Measurements from ENCODE around the gene PRKAG2. TPM values are rescaled to one million over a fixed set of nuclear protein-coding genes. Genes with fewer than 3 reads are reported as not detected.

Gene PRKAG2
- polyA plus RNA-seq, 5 donors, result 14.3 to 21.6 (median 17.3) TPM

GRCh38 chr7:151866761-151867655 is 9.9 kb downstream of the PRKAG2 start:
- DNase-seq, result no peak

GRCh38 chr7:151866028-151866427 is 10.9 kb downstream of the PRKAG2 start:
- DNase-seq, result no peak

- DNase-seq, result no peak
Measured at GRCh38 chr7:151865070-151865670, 11.7 kb downstream of the PRKAG2 start.

GRCh38 chr7:151864561-151864960 is 12.4 kb downstream of the PRKAG2 start:
- DNase-seq, result no peak

GRCh38 chr7:151864081-151864480 is 12.8 kb downstream of the PRKAG2 start:
- DNase-seq, result no peak

- no peak for DNase-seq
Measured at GRCh38 chr7:151863386-151864079, 13.4 kb downstream of the PRKAG2 start.

GRCh38 chr7:151862606-151863381 is 14.1 kb downstream of the PRKAG2 start:
- DNase-seq, result no peak

- no peak for DNase-seq
Measured at GRCh38 chr7:151861881-151862280, 15.0 kb downstream of the PRKAG2 start.

GRCh38 chr7:151860771-151861170 is 16.1 kb downstream of the PRKAG2 start:
- DNase-seq, result no peak

- DNase-seq, result no peak
Measured at GRCh38 chr7:151859948-151860685, 16.8 kb downstream of the PRKAG2 start.

GRCh38 chr7:151859111-151859947 is 17.6 kb downstream of the PRKAG2 start:
- DNase-seq, result no peak

GRCh38 chr7:151858456-151858855 is 18.5 kb downstream of the PRKAG2 start:
- no peak for DNase-seq

- DNase-seq, result no peak
Measured at GRCh38 chr7:151857866-151858450, 19.0 kb downstream of the PRKAG2 start.

- DNase-seq, result no peak
Measured at GRCh38 chr7:151857412-151857811, 19.5 kb downstream of the PRKAG2 start.

GRCh38 chr7:151856516-151856915 is 20.4 kb downstream of the PRKAG2 start:
- DNase-seq, result no peak

- DNase-seq, result no peak
Measured at GRCh38 chr7:151856098-151856497, 20.8 kb downstream of the PRKAG2 start.

- DNase-seq, result no peak
Measured at GRCh38 chr7:151854720-151855071, 22.2 kb downstream of the PRKAG2 start.

GRCh38 chr7:151853896-151854719 is 22.8 kb downstream of the PRKAG2 start:
- DNase-seq, result no peak
